Measurements from ENCODE around the gene PROKR1. TPM values are rescaled to one million over a fixed set of nuclear protein-coding genes. Genes with fewer than 3 reads are reported as not detected.
A peak's percentile ranks its signal among the peaks of the same experiment; 100 is the strongest.

PROKR1 gene
- total RNA-seq, 1 experiment from 2014 or later, result 4.4 TPM

DNA sequence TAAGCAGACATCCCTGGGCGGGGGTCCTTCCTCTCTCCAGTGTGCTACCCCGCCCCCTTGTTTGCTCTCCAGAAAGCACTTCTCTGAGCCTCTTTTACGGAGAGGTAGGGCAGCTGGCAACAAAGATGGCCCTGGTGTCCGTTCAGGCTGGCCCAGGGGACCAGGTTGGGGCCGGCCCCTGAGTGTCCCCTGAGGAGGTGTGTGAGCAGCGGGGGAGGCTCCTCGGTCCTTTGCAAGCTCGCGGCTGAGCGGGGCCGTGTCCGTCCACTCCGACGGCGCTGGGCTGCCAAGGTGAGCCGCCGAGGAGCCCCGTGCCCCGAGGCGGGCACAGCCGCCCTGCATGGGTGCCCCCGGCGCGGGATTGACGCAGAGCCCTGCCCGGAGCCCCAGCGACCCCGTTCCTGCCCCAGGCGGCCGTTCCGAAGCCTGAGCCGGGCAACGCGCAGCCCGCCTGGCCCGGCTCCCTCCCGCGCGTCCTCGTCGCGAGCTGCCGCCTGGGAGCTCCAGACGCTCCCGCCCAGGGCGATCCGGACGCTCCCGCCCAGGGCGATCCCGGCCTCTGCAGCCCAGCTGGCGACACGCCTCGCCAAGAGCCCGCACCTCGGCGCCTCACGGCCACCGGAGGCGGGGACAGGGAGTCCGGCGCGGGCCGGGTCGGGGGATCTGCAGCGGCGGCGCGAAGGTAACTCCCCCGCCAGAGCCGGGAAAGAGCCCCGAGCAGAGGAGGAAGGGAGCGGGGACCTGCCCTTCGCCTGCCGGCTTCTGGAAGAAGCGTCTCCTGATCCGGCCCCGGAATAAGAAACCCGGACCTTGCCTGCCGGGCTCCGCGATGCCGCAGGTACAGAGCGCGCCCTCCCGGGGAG, at the start of gene PROKR1 (continued):
- TF ChIP-seq, protein P1, sequence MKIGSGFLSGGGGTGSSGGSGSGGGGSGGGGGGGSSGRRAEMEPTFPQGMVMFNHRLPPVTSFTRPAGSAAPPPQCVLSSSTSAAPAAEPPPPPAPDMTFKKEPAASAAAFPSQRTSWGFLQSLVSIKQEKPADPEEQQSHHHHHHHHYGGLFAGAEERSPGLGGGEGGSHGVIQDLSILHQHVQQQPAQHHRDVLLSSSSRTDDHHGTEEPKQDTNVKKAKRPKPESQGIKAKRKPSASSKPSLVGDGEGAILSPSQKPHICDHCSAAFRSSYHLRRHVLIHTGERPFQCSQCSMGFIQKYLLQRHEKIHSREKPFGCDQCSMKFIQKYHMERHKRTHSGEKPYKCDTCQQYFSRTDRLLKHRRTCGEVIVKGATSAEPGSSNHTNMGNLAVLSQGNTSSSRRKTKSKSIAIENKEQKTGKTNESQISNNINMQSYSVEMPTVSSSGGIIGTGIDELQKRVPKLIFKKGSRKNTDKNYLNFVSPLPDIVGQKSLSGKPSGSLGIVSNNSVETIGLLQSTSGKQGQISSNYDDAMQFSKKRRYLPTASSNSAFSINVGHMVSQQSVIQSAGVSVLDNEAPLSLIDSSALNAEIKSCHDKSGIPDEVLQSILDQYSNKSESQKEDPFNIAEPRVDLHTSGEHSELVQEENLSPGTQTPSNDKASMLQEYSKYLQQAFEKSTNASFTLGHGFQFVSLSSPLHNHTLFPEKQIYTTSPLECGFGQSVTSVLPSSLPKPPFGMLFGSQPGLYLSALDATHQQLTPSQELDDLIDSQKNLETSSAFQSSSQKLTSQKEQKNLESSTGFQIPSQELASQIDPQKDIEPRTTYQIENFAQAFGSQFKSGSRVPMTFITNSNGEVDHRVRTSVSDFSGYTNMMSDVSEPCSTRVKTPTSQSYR (CRISPR knock-in tag; IDR thresholded peaks at IDR 0.05), result no peak
- TF ChIP-seq PREB (CRISPR knock-in tag; IDR thresholded peaks at IDR 0.05; ENCODE audit: borderline replicate concordance) (no peak), GTF2I (CRISPR knock-in tag; conservative IDR thresholded peaks at IDR 0.05) (no peak), JUN (CRISPR knock-in tag; IDR thresholded peaks at IDR 0.05) (peak; percentile 27; the same call in 1 of the 2 replicates), TP53 (CRISPR knock-in tag; IDR thresholded peaks at IDR 0.05) (no peak), CREM (CRISPR knock-in tag; IDR thresholded peaks at IDR 0.05) (no peak), ELF4 (CRISPR knock-in tag; IDR thresholded peaks at IDR 0.05; ENCODE audit: low read depth) (no peak), ATF1 (CRISPR knock-in tag; IDR thresholded peaks at IDR 0.05) (no peak), OVOL2 (CRISPR knock-in tag; IDR thresholded peaks at IDR 0.05; ENCODE audit: borderline replicate concordance) (no peak), NFYB (CRISPR knock-in tag; conservative IDR thresholded peaks at IDR 0.05; ENCODE audit: low read depth) (no peak), NFATC4 (CRISPR knock-in tag; IDR thresholded peaks at IDR 0.05) (no peak), NR1H2 (CRISPR knock-in tag; IDR thresholded peaks at IDR 0.05) (no peak), FOXP1 (CRISPR knock-in tag; IDR thresholded peaks at IDR 0.05; ENCODE audit: borderline replicate concordance) (peak; percentile 80; the same call in 1 of the 2 replicates), FOXK1 (CRISPR knock-in tag; IDR thresholded peaks at IDR 0.05) (no peak), CBFB (CRISPR knock-in tag; IDR thresholded peaks at IDR 0.05; ENCODE audit: low read depth) (no peak), ZNF423 (CRISPR knock-in tag; IDR thresholded peaks at IDR 0.05) (no peak), NR2C2 (CRISPR knock-in tag; IDR thresholded peaks at IDR 0.05) (no peak), PRDM15 (CRISPR knock-in tag; IDR thresholded peaks at IDR 0.05) (no peak), ARID4B (CRISPR knock-in tag; IDR thresholded peaks at IDR 0.05; ENCODE audit: borderline replicate concordance) (no peak; the same call in 1 of the 2 replicates), CREB1 (CRISPR knock-in tag; IDR thresholded peaks at IDR 0.05) (no peak), SOX15 (CRISPR knock-in tag; IDR thresholded peaks at IDR 0.05) (no peak)
- TF ChIP-seq, protein P2, sequence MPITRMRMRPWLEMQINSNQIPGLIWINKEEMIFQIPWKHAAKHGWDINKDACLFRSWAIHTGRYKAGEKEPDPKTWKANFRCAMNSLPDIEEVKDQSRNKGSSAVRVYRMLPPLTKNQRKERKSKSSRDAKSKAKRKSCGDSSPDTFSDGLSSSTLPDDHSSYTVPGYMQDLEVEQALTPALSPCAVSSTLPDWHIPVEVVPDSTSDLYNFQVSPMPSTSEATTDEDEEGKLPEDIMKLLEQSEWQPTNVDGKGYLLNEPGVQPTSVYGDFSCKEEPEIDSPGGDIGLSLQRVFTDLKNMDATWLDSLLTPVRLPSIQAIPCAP (CRISPR knock-in tag; IDR thresholded peaks at IDR 0.05), result no peak
- TF ChIP-seq, protein P3, sequence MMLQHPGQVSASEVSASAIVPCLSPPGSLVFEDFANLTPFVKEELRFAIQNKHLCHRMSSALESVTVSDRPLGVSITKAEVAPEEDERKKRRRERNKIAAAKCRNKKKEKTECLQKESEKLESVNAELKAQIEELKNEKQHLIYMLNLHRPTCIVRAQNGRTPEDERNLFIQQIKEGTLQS (CRISPR knock-in tag; conservative IDR thresholded peaks at IDR 0.05), result no peak

Measured in WTC11 (cell line).